ENCODE measurements around the gene PRSS33.

DNA sequence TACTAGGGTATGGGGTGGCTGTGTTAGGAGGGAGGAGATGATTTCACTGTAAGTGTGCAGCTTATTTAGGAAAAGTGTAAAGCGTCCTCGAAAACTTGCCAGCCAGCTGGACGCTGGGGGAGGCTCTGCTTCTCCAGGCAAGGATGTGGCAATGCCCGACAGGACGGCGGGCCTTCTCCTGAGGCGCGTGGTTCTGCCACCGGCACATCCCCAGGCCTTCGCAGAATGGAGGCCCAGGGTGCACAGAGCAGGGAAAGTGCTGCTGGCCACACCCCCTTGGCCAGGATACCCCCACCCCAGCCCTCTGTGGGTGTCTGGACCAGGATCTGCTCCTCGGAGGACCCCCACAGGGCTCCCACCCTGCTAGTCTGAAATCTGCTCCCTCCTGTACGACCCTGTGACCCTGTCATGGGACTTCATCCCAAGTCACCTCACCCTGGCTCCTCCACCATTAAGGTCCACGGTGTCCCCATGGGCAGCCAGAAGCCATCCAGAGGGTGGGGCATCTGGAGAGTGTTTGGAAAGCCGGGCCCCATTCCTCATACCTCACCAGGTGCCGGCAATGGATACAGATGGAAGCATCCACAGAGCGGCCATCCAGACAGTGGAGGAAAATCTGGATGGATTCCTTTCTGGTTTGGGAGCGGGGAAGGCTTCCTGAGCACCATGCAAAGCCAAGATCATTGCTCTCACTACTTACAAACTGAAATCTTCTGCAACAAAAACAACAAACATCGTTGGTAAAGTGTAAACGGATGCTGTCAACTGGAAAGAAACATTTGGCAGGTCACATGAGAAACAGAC, 44.2 kb downstream of the PRSS33 start:
- no peak for TF ChIP-seq GABPA (IDR thresholded peaks at IDR 0.05; ENCODE audit: borderline replicate concordance, insufficient read depth, low read length)
- TF ChIP-seq ZNF274 (IDR thresholded peaks at IDR 0.05; ENCODE audit: borderline replicate concordance, extremely low read depth, low read length) = no peak
- TF ChIP-seq, protein P1, sequence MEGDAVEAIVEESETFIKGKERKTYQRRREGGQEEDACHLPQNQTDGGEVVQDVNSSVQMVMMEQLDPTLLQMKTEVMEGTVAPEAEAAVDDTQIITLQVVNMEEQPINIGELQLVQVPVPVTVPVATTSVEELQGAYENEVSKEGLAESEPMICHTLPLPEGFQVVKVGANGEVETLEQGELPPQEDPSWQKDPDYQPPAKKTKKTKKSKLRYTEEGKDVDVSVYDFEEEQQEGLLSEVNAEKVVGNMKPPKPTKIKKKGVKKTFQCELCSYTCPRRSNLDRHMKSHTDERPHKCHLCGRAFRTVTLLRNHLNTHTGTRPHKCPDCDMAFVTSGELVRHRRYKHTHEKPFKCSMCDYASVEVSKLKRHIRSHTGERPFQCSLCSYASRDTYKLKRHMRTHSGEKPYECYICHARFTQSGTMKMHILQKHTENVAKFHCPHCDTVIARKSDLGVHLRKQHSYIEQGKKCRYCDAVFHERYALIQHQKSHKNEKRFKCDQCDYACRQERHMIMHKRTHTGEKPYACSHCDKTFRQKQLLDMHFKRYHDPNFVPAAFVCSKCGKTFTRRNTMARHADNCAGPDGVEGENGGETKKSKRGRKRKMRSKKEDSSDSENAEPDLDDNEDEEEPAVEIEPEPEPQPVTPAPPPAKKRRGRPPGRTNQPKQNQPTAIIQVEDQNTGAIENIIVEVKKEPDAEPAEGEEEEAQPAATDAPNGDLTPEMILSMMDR (IDR thresholded peaks at IDR 0.05; ENCODE audit: control extremely low read depth in 1 of 3, insufficient read depth in 1 of 3, low read depth in 1 of 3, low read length in 3 of 3) = no peak
- TF ChIP-seq, protein P2, sequence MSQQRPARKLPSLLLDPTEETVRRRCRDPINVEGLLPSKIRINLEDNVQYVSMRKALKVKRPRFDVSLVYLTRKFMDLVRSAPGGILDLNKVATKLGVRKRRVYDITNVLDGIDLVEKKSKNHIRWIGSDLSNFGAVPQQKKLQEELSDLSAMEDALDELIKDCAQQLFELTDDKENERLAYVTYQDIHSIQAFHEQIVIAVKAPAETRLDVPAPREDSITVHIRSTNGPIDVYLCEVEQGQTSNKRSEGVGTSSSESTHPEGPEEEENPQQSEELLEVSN (IDR thresholded peaks at IDR 0.05) = no peak
- no peak for TF ChIP-seq SP2 (IDR thresholded peaks at IDR 0.05; ENCODE audit: low read length)
- TF ChIP-seq KDM4A (IDR thresholded peaks at IDR 0.05; ENCODE audit: low read depth, low read length, severe bottlenecking) = no peak
